AG09319 (cell line): ENCODE results near the gene GLI2.

Experiments used
- DNase-seq: peaks from one replicate; pipeline ENCODE4 v3.0.0-alpha.2; 2010; ENCODE audit warnings: low read depth; ENCODE audit errors: extremely low read depth
- TF ChIP-seq, protein P1 (sequence below): IDR thresholded peaks from 2 replicates; pipeline ENCODE4 v1.5.1; 2011; ENCODE audit warnings: low read depth, mild to moderate bottlenecking, inconsistent platforms, low read length, moderate library complexity

The GLI2 gene

DNA sequence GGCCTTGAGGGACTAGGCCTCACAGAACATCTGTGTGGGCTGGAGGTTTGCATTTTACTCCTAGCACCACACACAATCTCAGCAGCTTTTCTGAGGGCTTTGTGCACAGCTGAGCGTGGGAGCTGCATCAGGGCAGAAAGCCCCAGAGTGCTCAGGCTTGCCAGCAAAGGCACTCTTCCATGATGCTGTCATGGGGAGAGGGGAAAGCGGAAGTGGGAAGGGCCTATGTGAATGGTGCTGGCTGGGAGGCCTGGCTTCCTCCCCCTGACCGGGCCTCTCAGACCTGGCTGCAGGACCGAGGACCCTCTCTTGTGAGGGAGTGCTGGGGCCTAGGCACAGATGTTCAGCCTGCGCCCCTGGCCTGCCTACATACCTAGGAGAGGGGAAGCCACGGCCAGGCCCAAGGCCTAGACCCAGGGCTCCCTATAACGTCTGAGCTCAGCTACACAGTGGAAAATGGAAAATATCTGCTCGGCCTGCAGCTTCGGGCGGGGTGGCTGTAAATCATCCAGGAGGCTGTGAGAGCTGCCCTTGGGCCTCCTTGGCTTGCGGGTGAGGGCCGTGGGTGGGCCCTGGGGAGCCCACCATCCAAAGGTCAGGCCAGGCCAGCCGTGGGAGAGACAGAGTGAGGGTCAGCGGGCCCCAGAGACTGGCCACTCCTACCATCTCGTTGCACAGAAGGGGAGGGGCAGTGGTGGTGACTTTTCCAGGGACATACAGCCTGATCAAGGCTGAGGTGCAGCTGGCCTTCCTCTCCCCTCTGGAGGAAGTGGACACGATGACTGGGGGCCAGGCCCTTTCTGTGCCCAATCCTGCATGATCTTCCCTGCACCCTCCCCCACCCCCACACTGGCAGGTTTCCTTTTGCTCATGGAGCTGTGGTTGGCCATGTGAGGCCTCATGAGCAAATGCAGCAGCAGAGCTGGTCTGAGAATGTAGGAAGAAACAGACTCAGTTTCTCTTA, 22.8 kb downstream of the GLI2 start:
- no peak for DNase-seq
- TF ChIP-seq, protein P1, sequence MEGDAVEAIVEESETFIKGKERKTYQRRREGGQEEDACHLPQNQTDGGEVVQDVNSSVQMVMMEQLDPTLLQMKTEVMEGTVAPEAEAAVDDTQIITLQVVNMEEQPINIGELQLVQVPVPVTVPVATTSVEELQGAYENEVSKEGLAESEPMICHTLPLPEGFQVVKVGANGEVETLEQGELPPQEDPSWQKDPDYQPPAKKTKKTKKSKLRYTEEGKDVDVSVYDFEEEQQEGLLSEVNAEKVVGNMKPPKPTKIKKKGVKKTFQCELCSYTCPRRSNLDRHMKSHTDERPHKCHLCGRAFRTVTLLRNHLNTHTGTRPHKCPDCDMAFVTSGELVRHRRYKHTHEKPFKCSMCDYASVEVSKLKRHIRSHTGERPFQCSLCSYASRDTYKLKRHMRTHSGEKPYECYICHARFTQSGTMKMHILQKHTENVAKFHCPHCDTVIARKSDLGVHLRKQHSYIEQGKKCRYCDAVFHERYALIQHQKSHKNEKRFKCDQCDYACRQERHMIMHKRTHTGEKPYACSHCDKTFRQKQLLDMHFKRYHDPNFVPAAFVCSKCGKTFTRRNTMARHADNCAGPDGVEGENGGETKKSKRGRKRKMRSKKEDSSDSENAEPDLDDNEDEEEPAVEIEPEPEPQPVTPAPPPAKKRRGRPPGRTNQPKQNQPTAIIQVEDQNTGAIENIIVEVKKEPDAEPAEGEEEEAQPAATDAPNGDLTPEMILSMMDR: no peak

DNA sequence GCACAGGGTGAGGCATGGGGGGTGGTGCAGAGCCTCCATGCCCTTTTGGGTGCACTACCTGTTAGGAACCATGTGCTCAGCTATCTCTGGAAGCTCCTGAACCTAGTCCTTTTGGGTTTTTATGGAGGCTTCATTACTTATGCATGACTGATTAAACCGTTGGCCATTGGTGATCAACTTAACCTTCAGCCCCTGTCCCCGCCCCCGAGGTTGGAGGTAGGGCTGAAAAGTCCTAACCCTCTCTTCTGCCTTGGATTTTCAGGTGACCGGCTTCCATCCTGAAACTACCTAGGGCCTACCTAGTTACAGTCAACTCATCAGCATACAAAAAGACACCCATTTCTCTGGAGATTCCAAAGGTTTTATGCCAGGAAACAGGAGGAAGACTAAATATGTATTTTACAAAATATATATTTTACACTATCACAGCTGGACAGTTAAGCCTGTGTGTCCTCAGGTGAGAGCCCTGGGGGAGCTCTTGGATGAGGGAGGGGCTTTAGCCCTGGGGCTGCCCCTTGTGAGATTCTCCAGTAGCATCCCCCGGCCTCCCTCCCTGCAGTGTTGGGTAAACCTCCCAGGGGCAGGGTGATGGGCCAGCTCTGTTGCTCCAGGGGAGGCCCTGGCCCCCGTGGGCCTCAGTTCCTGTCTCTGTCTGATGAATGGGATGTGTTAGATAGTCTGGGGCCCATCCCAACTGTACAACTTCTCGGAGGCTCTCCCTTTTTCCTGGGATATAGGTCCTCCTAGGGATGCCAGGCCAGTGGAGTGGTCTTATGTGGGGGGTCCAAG, 24.1 kb downstream of the GLI2 start:
- DNase-seq: no peak
- TF ChIP-seq, protein P1: no peak

GRCh38 chr2:120760446-120761135, 24.9 kb downstream of the GLI2 start:
- TF ChIP-seq, protein P1: no peak
- no peak for DNase-seq

- no peak for DNase-seq
- TF ChIP-seq, protein P1: no peak
Measured at GRCh38 chr2:120761164-120761861, 25.6 kb downstream of the GLI2 start.

- DNase-seq: no peak
- TF ChIP-seq, protein P1: no peak
Measured at GRCh38 chr2:120761911-120762310, 26.2 kb downstream of the GLI2 start.

DNA sequence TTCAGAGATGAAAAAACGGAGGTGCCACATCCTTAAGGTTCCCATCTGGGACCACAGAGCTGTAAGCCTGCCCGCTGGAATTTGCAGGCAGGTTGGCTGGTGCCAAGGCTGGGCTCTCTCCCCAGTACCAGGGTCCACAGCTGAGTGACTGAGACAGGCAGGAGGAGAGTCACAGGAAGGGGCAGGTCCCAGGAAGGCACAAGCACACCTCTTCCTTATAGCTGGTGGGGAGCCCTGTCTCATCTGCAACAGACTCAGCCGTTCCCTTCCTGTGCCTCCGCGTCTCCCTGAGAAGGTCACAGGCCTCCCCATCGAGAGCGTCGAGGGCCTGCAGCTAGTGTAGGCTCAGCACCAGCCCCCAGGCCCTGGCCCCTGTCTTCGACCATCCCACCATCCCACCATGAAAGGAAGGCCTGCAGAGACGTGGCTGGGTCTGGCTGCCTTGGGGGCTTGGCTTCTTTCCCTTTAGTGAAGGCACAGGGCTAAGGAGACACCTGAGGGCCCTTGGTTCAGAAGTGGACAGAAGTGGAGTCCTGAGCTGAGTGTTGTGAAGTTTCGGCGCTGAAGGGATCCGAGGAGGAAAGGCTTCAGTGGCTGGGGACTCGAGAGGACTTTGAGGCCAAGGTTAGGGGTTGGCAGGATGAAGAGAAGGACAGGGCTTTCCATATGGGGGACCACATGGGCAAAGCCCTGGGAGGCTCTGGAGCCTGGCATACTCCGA, 26.8 kb downstream of the GLI2 start:
- TF ChIP-seq, protein P1: no peak
- no peak for DNase-seq
